CD4-positive, alpha-beta T cell treated with Interleukin-12 subunit alpha and Interleukin-12 subunit beta, for 1 hour (primary cell): Measurements from ENCODE around the gene KLF5.
"Not testable (repeated sequence)": the region's sequence is repeated elsewhere in the genome, so short reads cannot be mapped to it uniquely, and the experiment has no call there.

ENCODE experiments used
- DNase-seq: peaks from one replicate; pipeline ENCODE4 v3.0.0-alpha.2; 2020

Gene KLF5

DNA sequence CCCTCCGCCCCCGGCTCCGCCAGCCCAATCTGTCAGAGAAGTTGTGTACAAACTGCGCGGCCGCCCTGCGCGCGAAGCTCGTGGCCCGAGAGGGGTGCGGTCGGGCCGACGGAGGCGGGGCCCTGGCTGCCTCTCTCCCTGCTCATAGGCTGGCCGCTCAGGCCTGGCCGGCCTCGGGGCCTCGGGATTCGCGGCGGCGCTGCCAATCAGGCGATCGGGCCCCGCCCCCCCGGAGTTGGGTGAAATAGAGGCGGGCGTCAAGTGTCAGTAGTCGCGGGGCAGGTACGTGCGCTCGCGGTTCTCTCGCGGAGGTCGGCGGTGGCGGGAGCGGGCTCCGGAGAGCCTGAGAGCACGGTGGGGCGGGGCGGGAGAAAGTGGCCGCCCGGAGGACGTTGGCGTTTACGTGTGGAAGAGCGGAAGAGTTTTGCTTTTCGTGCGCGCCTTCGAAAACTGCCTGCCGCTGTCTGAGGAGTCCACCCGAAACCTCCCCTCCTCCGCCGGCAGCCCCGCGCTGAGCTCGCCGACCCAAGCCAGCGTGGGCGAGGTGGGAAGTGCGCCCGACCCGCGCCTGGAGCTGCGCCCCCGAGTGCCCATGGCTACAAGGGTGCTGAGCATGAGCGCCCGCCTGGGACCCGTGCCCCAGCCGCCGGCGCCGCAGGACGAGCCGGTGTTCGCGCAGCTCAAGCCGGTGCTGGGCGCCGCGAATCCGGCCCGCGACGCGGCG lies at the start of gene KLF5:
Gene KLF5, plus strand, starts transcription at position 270 of the 724 bp plus-strand sequence. Its CDS starts 323 bp downstream, at position 593.
- DNase-seq: peak; percentile 95

DNA sequence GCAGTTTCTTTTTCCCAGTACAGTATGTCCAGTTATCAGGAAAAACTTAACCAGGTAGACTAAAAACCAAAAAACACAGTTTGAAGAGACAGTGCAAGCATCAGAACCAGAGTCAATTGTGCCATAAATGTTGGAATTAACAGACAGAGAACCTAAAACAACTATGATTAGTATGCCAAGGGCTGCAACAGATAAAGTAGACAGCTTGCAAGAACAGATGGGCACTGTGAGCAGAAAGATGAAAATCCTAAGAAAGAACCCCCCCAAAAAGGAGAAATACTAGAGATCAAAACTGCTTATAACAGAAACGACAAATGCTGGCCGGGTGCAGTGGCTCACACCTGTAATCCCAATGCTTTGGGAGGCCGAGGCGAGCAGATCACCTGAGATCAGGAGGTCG lies 47.1 kb upstream of the KLF5 start:
- no peak for DNase-seq

DNA sequence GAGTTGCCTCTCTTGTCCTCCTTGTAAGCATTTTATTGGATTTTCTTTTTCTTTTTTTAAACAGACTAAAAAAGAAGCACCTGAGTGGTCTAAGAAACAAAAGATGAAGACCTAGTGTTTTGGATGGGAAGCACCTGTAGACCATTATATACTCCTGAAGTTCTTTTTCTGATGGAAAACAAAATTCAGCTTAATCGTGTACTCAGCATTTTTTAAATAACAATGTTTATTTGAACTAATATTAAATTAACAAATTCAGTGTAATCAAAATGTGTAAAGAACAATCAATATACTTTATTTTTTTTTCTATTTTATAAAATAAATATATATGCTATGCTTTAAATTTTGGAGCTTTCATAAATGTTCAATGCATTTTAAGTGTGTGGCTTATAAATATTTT lies 43.0 kb upstream of the KLF5 start:
- no peak for DNase-seq

DNA sequence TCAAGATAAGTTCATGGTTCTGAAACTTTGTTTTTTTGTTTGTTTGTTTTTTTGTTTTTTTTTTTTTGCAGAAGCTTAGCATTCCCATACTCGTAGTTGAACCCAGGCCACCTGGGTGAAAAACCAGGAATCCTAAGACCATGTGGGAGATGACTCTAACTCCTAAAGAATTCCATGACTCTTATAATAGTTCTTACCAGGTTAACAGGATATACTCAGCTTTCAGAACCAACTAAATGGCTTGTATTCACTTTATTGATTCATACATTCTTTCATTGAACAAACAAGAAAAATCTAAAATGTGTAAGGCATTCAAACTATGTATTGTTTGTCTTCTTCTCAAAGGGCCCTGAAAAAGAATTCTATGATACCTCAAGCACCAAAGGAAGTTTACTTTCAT lies 40.5 kb upstream of the KLF5 start:
- DNase-seq: no peak

DNA sequence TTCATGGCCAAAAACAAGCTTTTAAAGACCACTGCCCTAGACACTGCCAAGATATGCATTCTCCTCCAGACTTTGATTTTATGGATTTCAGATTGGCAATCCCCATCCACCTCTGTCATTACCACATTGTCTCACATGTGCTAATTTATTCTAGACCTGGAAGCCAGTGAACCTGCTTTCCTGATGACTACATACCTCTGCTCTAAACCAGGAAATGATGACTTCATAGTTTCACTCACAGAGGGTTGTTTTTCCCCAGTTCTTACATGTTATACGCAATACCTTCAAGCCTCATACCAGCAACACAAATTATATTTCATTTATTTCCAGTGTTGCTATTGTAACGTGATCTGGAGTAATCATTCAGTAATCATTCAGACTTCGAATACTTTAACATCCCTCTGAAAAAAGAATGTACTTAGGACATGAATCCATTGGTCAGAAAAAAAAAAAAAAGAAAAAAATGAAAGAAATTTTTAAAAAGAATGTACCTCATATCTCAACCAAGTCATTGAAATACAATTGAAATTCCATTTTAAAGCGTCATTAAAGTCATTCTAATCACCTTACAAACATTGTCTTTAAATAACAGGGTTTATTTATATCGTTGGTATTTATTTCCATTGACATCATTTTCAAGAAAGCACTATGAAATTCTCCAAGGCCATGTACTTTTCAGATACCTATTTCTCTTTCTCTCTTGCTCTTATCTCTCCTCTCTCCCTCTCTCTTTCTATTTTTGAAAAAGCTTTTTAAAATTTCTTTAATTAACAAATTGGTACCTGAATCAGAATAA lies 33.4 kb upstream of the KLF5 start:
- DNase-seq: no peak

DNA sequence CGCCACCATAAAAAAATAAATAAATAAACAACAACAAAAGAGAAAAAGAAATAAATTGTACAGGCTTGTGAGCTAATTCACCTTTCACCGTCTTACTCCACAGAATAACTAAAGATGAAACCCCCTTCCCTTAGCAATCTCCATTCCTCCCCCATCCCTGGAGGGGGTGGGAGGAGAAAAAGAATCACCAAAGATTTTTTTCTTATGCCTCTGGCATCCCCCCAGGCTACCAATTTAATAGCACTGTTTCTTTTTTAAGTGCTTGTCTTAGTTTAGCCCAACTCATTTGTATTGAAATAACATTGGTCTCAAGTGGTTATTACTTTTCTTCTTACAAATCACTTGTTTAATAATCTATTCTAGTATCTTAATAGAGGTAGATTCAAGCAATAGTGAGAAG lies 23.9 kb upstream of the KLF5 start:
- DNase-seq: no peak

DNA sequence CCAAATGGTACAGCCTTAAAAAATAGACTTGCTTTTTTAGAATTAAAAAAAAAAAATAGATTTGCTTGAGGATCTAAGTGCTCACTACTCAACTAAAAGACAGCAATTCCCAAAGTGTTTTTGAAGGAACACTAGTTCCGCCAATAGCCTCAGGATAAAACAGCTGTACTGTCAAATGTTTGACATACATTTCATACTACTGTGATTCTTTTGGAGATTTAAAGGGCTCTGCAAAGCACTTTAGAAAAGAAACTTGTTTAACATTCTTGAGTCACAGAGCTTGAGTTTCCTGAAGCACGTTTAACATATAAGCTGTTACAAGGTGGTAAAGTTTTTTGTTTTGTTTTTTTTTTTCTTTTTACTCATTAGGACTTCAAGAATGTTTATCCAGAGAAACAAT lies 23.1 kb upstream of the KLF5 start:
- DNase-seq: no peak

DNA sequence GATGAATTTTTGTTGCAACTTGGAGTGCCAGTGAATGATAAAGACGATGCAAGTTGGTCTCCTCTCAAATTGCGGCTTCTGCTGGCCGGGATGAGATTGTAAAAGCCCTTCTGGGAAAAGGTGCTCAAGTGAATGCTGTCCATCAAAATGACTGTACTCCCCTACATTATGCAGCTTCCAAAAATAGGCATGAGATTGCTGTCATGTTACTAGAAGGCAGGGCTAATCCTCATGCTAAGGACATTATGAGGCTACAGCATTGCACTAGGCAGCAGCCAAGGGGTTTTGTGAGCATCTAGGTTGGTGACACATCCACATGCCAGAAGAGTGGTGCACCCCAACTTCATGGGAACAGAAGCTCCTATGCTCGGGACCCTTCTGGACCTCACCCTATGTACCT lies 22.2 kb upstream of the KLF5 start:
- DNase-seq: no peak

DNA sequence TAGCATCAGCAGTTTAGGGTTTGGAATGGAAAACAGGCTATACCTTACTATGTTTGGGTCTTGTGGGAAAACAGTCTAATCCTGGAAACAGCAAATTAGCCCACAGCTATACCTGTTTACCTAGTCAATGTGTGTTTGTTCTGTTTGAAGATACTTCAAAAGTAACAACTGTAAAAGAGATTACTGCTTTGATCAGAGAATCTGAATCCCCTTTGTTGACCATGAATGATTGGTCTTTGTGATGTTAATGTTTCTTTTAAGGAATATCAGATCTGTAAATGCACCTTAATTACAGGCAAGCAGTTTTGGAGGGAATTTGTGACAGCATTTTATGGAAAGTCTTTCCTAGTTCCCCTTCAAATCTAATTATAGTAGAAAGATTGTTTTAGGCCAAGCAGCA lies 20.7 kb upstream of the KLF5 start:
- DNase-seq: no peak

DNA sequence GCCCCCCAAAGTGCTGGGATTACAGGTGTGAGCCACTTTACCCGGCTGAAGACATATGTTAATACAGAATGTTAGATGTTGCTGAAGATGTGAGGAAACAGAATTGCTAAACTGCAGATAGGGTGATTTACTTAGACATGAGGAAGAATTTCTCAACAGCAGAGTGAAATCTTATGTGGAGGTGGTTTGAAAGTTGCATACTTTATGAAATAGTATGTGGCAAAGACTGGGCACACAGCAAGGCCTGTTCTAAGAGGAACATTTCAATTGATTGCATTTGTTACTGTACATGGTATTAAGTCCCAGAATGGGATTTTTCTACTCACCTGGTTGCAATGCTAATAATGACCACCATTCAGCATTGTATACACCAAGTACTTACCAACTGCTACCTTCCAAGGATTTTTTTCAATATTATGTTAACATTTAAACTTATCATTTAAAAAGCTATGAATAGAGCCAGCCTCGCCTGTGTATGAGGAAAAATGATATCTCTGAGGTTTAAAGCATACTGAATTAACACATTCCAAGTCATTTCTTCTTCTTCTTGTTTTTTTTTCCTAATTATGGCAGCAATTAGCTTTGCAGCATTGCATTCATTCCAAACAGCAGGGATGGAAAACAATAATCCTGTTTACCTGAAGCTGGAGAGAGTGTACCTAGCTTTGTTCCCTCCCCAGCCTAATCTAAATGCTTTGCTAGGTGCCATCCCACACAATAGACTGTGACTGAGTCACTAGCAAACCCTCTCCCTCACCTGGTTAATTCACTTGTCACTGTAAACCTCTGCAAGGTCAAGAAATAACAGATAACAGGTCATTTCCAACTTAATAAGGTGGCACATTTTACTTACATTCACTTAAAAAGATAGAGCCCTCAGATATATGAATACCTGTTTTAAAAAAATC lies 19.4 kb upstream of the KLF5 start:
- no peak for DNase-seq

DNA sequence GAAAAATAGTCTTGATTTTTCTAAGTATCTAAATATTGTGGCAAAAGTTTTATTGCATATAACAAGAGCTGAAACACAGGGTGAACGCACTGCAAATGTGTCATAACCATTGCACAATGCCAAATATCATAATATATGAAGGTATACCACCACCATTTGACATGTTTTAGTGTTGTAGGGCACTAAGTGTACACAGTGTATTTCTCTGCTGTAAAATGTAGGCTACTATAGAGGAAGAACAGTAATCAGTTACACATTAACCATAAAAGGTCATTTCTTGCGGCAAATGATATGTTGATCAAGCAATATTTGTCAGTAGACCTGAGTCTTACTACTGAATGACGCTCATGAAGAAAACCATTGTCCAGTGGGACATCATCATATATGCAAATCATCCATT lies 18.3 kb upstream of the KLF5 start:
- no peak for DNase-seq

DNA sequence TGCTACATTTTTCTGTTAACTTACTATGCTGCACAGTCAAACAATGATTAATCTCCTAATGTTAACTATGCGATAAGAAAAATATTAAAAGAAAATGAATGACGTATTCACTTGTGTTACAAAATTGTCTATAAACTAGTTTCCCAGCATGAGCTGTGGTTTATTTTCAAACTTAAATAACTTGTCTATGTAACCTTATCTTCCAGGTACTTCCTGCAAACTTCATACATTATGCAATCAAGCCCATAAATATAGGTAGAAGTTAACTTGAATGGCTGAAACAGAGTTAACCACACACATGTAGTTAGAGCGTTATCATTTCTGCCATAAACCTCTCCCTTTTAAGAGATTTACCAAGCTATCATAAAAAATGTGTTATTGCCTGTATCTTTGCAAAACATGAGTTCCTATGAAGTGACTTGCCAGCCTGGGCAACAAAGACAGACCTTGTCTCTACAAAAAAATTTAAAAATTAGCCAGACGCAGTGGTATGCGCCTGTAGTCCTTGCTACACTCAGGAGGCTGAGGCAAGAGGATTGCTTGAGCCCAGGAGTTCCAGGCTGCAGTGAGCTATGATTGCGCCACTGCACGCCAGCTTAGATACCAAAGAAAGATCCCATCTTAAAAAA lies 17.7 kb upstream of the KLF5 start:
- DNase-seq: no peak

DNA sequence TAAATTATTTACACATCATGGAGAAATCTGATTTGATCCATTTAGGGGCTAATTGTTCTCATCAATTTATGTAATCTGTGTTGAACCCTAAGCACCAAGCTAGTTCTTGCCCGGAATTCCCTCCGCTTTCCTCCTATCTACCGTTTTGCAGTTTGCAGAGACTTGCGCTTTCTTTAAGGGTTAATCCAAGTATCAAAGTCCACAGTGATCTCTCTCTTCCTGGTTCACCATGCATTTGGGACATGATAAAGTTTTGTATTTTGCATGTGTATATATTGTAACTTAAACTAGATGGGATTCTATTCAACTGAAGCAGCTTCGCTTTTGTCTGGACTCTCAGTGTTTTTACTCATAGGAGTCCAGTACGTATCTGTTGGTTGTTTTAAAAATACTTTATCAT lies 13.8 kb upstream of the KLF5 start:
- no peak for DNase-seq

DNA sequence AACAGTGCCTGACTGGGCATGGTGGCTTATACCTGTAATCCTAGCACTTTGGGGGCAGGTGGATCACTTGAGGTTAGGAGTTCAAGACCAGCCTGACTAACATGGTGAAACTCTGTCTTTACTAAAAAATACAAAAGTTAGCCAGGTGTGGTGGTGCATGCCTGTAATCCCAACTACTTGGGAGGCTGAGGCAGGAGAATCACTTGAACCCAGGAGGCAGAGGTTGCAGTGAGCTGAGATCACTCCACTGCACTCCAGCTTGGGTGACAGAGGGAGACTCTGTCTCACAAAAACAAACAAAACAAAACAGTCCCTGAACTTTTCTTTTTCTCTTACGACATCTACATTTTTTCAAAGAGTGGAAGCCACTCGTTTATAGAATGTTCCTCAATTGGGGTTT lies 10.2 kb upstream of the KLF5 start:
- not testable (repeated sequence) for DNase-seq

DNA sequence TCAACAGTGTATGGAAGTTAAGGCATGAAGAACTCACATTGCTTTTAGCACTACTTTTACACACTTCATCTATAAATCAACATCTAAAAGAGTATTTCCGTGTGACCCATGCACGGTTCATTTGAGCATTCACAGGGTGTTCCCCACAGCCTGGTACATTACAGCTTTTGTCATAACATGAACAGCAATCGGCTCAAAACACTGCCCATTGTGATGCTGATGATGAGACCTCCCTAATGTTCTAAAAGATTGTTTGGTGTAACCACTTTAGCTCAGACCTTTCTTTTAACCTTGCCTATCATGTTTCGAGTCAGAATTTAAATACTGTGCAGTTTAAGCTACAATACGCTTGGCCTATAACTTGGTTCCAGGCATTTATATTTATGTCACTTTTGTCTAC lies 4.1 kb upstream of the KLF5 start:
- DNase-seq: no peak

DNA sequence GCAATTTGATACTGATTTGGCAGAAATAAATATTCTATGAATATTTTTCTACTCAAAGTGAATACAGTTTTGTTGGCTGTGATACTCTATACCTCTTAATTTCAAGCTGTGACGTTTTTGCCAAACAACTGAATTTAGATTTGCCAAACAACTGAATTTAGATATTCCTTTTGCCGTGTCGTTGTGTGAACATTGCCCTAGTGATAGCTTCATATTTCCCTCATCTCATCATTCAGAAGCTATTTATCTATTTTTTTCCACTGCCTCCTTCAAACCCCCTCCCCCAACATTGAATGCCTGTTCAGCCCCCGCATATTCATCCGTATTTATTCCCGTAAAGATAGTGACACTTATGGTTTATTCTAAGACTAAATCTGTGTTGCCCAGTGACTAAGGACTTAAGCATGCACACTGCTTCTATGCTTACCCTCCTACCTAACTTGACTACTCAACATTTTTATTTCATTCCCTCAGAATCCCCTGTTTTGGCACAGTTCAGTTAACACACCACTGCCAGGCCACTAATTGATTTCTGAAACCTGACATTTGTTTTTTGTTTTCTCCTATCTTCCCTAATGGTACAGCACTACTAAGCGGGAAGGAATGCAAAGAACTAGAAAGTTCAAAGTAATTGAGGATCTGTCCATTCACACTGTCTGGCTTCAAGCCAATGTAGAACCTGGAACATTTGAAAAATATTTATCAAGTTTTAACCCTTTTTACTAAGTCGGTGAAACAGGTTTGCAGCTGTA lies 2.8 kb upstream of the KLF5 start:
- DNase-seq: no peak

DNA sequence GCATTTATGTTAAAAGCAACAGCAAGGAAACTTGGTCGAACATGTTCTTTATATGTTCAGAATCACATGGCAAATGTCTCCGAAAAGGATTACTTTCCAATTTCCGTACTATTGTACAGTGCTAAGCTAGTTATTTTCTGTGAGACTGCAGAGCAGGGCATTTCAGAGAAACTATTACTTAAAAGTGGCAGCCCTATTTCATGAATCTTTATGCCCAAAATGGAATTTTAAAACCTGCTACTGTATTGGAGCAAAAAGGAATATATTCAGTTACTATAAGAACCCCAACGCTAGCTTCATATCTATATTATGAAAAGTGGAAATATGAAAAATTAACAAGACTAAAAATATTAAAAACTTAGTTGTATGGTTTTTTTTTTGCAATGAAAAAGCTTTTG lies 2.2 kb upstream of the KLF5 start:
- no peak for DNase-seq

DNA sequence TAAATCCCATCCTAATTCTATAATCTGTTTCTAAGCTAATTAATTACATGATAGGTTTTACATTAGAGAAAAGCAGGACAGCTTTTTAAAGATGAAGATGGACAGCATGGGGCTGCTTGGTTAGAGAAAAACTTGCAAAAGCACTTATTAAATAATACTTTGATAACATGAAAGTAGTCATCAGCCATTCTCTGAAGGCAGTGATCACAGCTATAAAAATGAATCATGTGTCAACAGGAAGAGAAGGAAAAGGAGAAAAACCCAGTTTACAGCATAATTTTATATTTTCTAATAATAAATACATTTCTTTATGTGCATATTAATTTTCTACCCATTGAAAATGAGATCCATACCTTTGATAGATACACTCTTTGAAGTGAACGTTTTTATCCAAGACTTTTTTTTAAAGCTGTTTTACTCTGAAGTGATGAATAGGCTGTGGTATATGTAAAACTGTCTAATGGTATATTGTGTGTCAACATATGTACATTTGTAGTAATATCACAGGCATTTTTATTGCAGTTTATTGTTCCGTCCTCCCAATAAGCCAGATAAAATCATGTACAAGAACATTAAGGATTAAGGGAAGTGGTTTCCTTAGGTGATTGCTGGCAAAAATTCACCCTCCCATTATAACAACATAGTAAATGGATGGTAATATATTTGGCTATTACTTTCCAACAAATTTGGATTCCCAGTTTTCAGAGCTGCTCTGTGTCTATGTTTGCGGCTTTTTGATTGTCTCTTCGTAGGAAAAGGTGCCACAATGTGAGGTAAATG lies 1.3 kb upstream of the KLF5 start:
- DNase-seq: no peak

DNA sequence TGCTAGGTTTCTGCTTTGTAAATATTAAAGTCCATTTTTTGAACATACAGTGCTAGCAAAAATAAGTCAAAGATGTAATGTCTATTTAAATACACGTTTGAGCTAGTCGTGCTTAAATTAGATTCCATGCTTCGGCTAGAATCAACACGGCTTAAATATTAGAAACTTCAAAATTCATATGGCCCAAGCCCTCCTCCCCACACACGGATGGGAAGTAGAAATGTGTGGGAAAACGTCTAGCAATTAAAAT lies 816 bp upstream of the KLF5 start:
- no peak for DNase-seq

DNA sequence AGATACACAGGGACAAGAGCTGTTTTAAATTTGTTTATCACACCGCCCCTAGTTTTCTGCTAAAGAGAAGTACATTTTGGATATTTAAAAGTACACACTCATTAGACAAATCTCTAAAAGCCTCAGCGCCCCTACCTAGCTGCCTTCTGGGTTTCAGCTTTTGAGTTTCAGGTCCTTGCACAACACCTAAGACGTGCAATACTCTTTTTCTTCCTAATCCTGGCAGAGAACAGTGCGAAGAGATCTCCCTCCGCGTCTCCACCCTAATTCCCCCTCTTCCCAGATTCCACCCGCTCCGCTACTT lies 421 bp upstream of the KLF5 start:
- DNase-seq: no peak

DNA sequence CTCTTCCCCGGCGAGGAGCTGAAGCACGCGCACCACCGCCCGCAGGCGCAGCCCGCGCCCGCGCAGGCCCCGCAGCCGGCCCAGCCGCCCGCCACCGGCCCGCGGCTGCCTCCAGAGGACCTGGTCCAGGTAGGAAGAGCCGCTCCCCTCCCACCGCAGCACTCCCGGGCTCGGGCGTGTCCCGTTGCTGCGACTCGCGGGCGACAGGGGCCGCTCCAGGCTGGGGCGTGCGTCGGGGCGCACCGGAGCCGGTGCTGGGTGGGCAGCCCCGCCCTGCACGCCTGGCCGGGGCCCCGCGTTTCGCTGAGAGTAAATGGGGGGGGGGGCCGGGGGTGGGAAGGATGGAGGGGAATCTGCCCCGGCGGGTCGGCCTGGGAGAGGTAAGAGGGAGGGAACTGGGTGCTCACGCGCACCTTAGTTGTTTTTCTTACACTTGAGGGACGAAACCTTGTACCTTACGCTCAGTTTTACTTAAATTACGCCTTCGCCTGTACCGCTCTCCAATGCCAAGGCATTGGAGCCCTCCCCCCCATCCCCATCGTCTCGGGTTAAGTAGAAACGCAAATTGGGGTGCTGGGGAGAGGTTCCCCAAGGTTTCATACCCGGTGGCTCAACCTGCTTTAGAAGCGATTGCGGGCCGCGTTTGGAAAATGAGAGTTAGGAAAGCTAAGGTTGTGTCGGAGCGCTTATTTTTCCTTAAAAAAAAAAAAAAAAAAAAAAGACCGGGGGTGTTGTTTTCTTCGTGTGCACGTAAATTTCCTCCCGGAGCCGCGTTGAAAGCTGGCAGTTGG lies 850 bp downstream of the KLF5 start:
- DNase-seq: peak; percentile 50
